ENCODE data around the gene HMG20B. TPM values are rescaled to one million over a fixed set of nuclear protein-coding genes. Genes with fewer than 3 reads are reported as not detected.

Gene HMG20B
- polyA plus RNA-seq, 1 donor = 59.6 TPM

- peaks cover 2% of the 10 kb centered on the region for H3K9me3 ChIP-seq (ENCODE audit: control insufficient read depth, low read depth, low read length)
- H3K27ac ChIP-seq (ENCODE audit: low read length) = no peak overlapping the region
- no peaks in the 10 kb centered on the region for H3K27me3 ChIP-seq (ENCODE audit: control insufficient read depth, insufficient read depth, low read length)
- H3K4me1 ChIP-seq (ENCODE audit: control insufficient read depth, insufficient read depth, low read length) = no peaks in the 10 kb centered on the region
- H3K36me3 ChIP-seq (ENCODE audit: control insufficient read depth, insufficient read depth, low read length) = peaks cover 11% of the 10 kb centered on the region
- DNase-seq = no peak
- WGBS (ENCODE audit: insufficient coverage, low lambda C conversion rate) = 83% methylated on average over 2 of the region's 10 CpGs
- no peak overlapping the region for H3K4me3 ChIP-seq (ENCODE audit: low read length)
Measured at GRCh38 chr19:3545669-3546034, 27.1 kb upstream of the HMG20B start.

- no peak overlapping the region for H3K4me3 ChIP-seq (ENCODE audit: low read length)
- no CpG with 5 or more reads among the region's 23 CpGs for WGBS (ENCODE audit: insufficient coverage, low lambda C conversion rate)
- DNase-seq = no peak
- H3K9me3 ChIP-seq (ENCODE audit: control insufficient read depth, low read depth, low read length) = peaks cover 2% of the 10 kb centered on the region
- no peaks in the 10 kb centered on the region for H3K4me1 ChIP-seq (ENCODE audit: control insufficient read depth, insufficient read depth, low read length)
- no peaks in the 10 kb centered on the region for H3K27me3 ChIP-seq (ENCODE audit: control insufficient read depth, insufficient read depth, low read length)
- no peak overlapping the region for H3K27ac ChIP-seq (ENCODE audit: low read length)
- H3K36me3 ChIP-seq (ENCODE audit: control insufficient read depth, insufficient read depth, low read length) = peaks cover 11% of the 10 kb centered on the region
Measured at GRCh38 chr19:3546119-3546518, 26.6 kb upstream of the HMG20B start.

- DNase-seq = no peak
- no CpG with 5 or more reads among the region's 15 CpGs for WGBS (ENCODE audit: insufficient coverage, low lambda C conversion rate)
- no peak overlapping the region for H3K4me3 ChIP-seq (ENCODE audit: low read length)
- H3K27ac ChIP-seq (ENCODE audit: low read length) = no peak overlapping the region
- H3K9me3 ChIP-seq (ENCODE audit: control insufficient read depth, low read depth, low read length) = peaks cover 2% of the 10 kb centered on the region
- no peaks in the 10 kb centered on the region for H3K27me3 ChIP-seq (ENCODE audit: control insufficient read depth, insufficient read depth, low read length)
- H3K4me1 ChIP-seq (ENCODE audit: control insufficient read depth, insufficient read depth, low read length) = no peaks in the 10 kb centered on the region
- H3K36me3 ChIP-seq (ENCODE audit: control insufficient read depth, insufficient read depth, low read length) = peaks cover 8% of the 10 kb centered on the region
Measured at GRCh38 chr19:3547301-3547731, 25.4 kb upstream of the HMG20B start.

- Histone ChIP-seq H3K4me1 (ENCODE audit: control insufficient read depth, insufficient read depth, low read length) (no peaks in the 10 kb centered on the region), H3K27me3 (ENCODE audit: control insufficient read depth, insufficient read depth, low read length) (no peaks in the 10 kb centered on the region), H3K27ac (ENCODE audit: low read length) (no peak overlapping the region), H3K4me3 (ENCODE audit: low read length) (no peak overlapping the region), H3K36me3 (ENCODE audit: control insufficient read depth, insufficient read depth, low read length) (peaks cover 8% of the 10 kb centered on the region), H3K9me3 (ENCODE audit: control insufficient read depth, low read depth, low read length) (peaks cover 2% of the 10 kb centered on the region)
- no CpG with 5 or more reads among the region's 36 CpGs for WGBS (ENCODE audit: insufficient coverage, low lambda C conversion rate)
- DNase-seq = no peak
Measured at GRCh38 chr19:3547767-3548282, 24.9 kb upstream of the HMG20B start.

GRCh38 chr19:3548606-3549005 is 24.1 kb upstream of the HMG20B start:
- Histone ChIP-seq H3K27ac (ENCODE audit: low read length) (no peak overlapping the region), H3K4me1 (ENCODE audit: control insufficient read depth, insufficient read depth, low read length) (no peaks in the 10 kb centered on the region), H3K27me3 (ENCODE audit: control insufficient read depth, insufficient read depth, low read length) (no peaks in the 10 kb centered on the region), H3K36me3 (ENCODE audit: control insufficient read depth, insufficient read depth, low read length) (peaks cover 8% of the 10 kb centered on the region), H3K4me3 (ENCODE audit: low read length) (no peak overlapping the region), H3K9me3 (ENCODE audit: control insufficient read depth, low read depth, low read length) (peaks cover 2% of the 10 kb centered on the region)
- WGBS (ENCODE audit: insufficient coverage, low lambda C conversion rate) = no CpG with 5 or more reads among the region's 14 CpGs
- no peak for DNase-seq

- peaks cover 4% of the 10 kb centered on the region for H3K36me3 ChIP-seq (ENCODE audit: control insufficient read depth, insufficient read depth, low read length)
- no peaks in the 10 kb centered on the region for H3K27me3 ChIP-seq (ENCODE audit: control insufficient read depth, insufficient read depth, low read length)
- no peak overlapping the region for H3K4me3 ChIP-seq (ENCODE audit: low read length)
- no peak overlapping the region for H3K27ac ChIP-seq (ENCODE audit: low read length)
- WGBS (ENCODE audit: insufficient coverage, low lambda C conversion rate) = no CpG with 5 or more reads among the region's 10 CpGs
- H3K4me1 ChIP-seq (ENCODE audit: control insufficient read depth, insufficient read depth, low read length) = no peaks in the 10 kb centered on the region
- no peak for DNase-seq
- peaks cover 2% of the 10 kb centered on the region for H3K9me3 ChIP-seq (ENCODE audit: control insufficient read depth, low read depth, low read length)
Measured at GRCh38 chr19:3549816-3550215, 22.9 kb upstream of the HMG20B start.

- no peak overlapping the region for H3K27ac ChIP-seq (ENCODE audit: low read length)
- peaks cover 2% of the 10 kb centered on the region for H3K9me3 ChIP-seq (ENCODE audit: control insufficient read depth, low read depth, low read length)
- DNase-seq = no peak
- H3K27me3 ChIP-seq (ENCODE audit: control insufficient read depth, insufficient read depth, low read length) = no peaks in the 10 kb centered on the region
- no CpG with 5 or more reads among the region's 34 CpGs for WGBS (ENCODE audit: insufficient coverage, low lambda C conversion rate)
- H3K4me3 ChIP-seq (ENCODE audit: low read length) = no peak overlapping the region
- no peaks in the 10 kb centered on the region for H3K4me1 ChIP-seq (ENCODE audit: control insufficient read depth, insufficient read depth, low read length)
- H3K36me3 ChIP-seq (ENCODE audit: control insufficient read depth, insufficient read depth, low read length) = peaks cover 4% of the 10 kb centered on the region
Measured at GRCh38 chr19:3550947-3551791, 21.6 kb upstream of the HMG20B start.

GRCh38 chr19:3551792-3552095 is 21.0 kb upstream of the HMG20B start:
- H3K9me3 ChIP-seq (ENCODE audit: control insufficient read depth, low read depth, low read length) = peaks cover 2% of the 10 kb centered on the region
- no peak overlapping the region for H3K27ac ChIP-seq (ENCODE audit: low read length)
- DNase-seq = no peak
- WGBS (ENCODE audit: insufficient coverage, low lambda C conversion rate) = no CpG with 5 or more reads among the region's 9 CpGs
- no peaks in the 10 kb centered on the region for H3K27me3 ChIP-seq (ENCODE audit: control insufficient read depth, insufficient read depth, low read length)
- H3K36me3 ChIP-seq (ENCODE audit: control insufficient read depth, insufficient read depth, low read length) = peaks cover 4% of the 10 kb centered on the region
- H3K4me3 ChIP-seq (ENCODE audit: low read length) = no peak overlapping the region
- H3K4me1 ChIP-seq (ENCODE audit: control insufficient read depth, insufficient read depth, low read length) = peaks cover 5% of the 10 kb centered on the region

GRCh38 chr19:3554254-3555083 is 18.3 kb upstream of the HMG20B start:
- Histone ChIP-seq H3K36me3 (ENCODE audit: control insufficient read depth, insufficient read depth, low read length) (no peaks in the 10 kb centered on the region), H3K27me3 (ENCODE audit: control insufficient read depth, insufficient read depth, low read length) (no peaks in the 10 kb centered on the region), H3K4me3 (ENCODE audit: low read length) (no peak overlapping the region), H3K9me3 (ENCODE audit: control insufficient read depth, low read depth, low read length) (no peaks in the 10 kb centered on the region), H3K27ac (ENCODE audit: low read length) (no peak overlapping the region), H3K4me1 (ENCODE audit: control insufficient read depth, insufficient read depth, low read length) (peaks cover 6% of the 10 kb centered on the region)
- no peak for DNase-seq
- WGBS (ENCODE audit: insufficient coverage, low lambda C conversion rate) = no CpG with 5 or more reads among the region's 21 CpGs

GRCh38 chr19:3555653-3556422 is 16.9 kb upstream of the HMG20B start:
- H3K9me3 ChIP-seq (ENCODE audit: control insufficient read depth, low read depth, low read length) = no peaks in the 10 kb centered on the region
- no peaks in the 10 kb centered on the region for H3K27me3 ChIP-seq (ENCODE audit: control insufficient read depth, insufficient read depth, low read length)
- H3K27ac ChIP-seq (ENCODE audit: low read length) = no peak overlapping the region
- H3K4me1 ChIP-seq (ENCODE audit: control insufficient read depth, insufficient read depth, low read length) = peaks cover 6% of the 10 kb centered on the region
- H3K4me3 ChIP-seq (ENCODE audit: low read length) = no peak overlapping the region
- WGBS (ENCODE audit: insufficient coverage, low lambda C conversion rate) = no CpG with 5 or more reads among the region's 15 CpGs
- H3K36me3 ChIP-seq (ENCODE audit: control insufficient read depth, insufficient read depth, low read length) = no peaks in the 10 kb centered on the region
- no peak for DNase-seq
